Liver (tissue), 3 donors: ENCODE results near the gene RNU1-2.
"Not testable (repeated sequence)": the region's sequence is repeated elsewhere in the genome, so short reads cannot be mapped to it uniquely, and the experiment has no call there.

Experiments used
- ATF3 ChIP-seq: IDR thresholded peaks from 2 replicates; pipeline ENCODE4 v1.6.1; 2016; ENCODE audit warnings: antibody characterized with exemption
- EGR1 ChIP-seq, 2 donors: IDR thresholded peaks; 2 replicates each; pipeline ENCODE4 v1.6.1; 2016 to 2018; ENCODE audit warnings: antibody characterized with exemption in 2 of 2, low read depth in 2 of 2
- FOXA1 ChIP-seq: IDR thresholded peaks from 2 replicates; pipeline ENCODE4 v1.6.1; 2016; ENCODE audit warnings: antibody characterized with exemption
- GABPA ChIP-seq, 2 donors: IDR thresholded peaks in 1 of 2; conservative IDR thresholded peaks in 1 of 2; 2 replicates each; pipeline ENCODE4 v1.6.1; 2016; ENCODE audit warnings: antibody characterized with exemption in 2 of 2, mild to moderate bottlenecking in 1 of 2, moderate library complexity in 1 of 2
- RAD21 ChIP-seq, 2 donors: IDR thresholded peaks; 2 replicates each; pipeline ENCODE4 v1.6.1; 2016; ENCODE audit warnings: antibody characterized with exemption in 2 of 2, mild to moderate bottlenecking in 2 of 2
- TAF1 ChIP-seq: conservative IDR thresholded peaks from 2 replicates; pipeline ENCODE4 v1.6.1; 2016; ENCODE audit warnings: antibody characterized with exemption, mild to moderate bottlenecking
- TF ChIP-seq, protein P1 (sequence below): fragments of 150-350 bp; IDR thresholded peaks from 2 replicates; pipeline ENCODE4 v1.5.1; 2017; ENCODE audit warnings: improper control_type of control experiment, low read depth, low read length; ENCODE audit not compliant: missing input control
- TF ChIP-seq, protein P2 (sequence below): IDR thresholded peaks from 2 replicates; pipeline ENCODE4 v1.6.1; 2016; ENCODE audit warnings: antibody characterized with exemption
- donor health status: healthy.
- donor health status: healthy.

- TF ChIP-seq, protein P1, sequence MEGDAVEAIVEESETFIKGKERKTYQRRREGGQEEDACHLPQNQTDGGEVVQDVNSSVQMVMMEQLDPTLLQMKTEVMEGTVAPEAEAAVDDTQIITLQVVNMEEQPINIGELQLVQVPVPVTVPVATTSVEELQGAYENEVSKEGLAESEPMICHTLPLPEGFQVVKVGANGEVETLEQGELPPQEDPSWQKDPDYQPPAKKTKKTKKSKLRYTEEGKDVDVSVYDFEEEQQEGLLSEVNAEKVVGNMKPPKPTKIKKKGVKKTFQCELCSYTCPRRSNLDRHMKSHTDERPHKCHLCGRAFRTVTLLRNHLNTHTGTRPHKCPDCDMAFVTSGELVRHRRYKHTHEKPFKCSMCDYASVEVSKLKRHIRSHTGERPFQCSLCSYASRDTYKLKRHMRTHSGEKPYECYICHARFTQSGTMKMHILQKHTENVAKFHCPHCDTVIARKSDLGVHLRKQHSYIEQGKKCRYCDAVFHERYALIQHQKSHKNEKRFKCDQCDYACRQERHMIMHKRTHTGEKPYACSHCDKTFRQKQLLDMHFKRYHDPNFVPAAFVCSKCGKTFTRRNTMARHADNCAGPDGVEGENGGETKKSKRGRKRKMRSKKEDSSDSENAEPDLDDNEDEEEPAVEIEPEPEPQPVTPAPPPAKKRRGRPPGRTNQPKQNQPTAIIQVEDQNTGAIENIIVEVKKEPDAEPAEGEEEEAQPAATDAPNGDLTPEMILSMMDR: not testable (repeated sequence)
- not testable (repeated sequence) for TF ChIP-seq RAD21 (IDR thresholded peaks at IDR 0.05); ATF3; GABPA (IDR thresholded peaks at IDR 0.05 in 1 of 2, conservative IDR thresholded peaks at IDR 0.05 in 1 of 2); TAF1; FOXA1; EGR1 (IDR thresholded peaks at IDR 0.05; ENCODE audit: low read depth in 2 of 2)
- TF ChIP-seq, protein P2, sequence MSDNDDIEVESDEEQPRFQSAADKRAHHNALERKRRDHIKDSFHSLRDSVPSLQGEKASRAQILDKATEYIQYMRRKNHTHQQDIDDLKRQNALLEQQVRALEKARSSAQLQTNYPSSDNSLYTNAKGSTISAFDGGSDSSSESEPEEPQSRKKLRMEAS: not testable (repeated sequence)
Observed at GRCh38 chr1:16859167-16860041, 36.4 kb upstream of the RNU1-2 start.
